Renal pelvis (tissue), 4 donors: ENCODE measurements around the gene CAPN5. TPM values are rescaled to one million over a fixed set of nuclear protein-coding genes. Genes with fewer than 3 reads are reported as not detected.
"Not testable (repeated sequence)": the region's sequence is repeated elsewhere in the genome, so short reads cannot be mapped to it uniquely, and the experiment has no call there.

Experiments used
- DNase-seq: peaks from one replicate; pipeline ENCODE4 v3.0.0-alpha.2; 2013
- polyA plus RNA-seq, 3 donors: library from polyadenylated mRNA; unstranded; fragments of 120-200 nt; gene quantifications; one replicate each; pipeline ENCODE4 v1.2.1, GENCODE V29; 2013; ENCODE audit not compliant: insufficient read length in 3 of 3

The CAPN5 gene
- polyA plus RNA-seq, 3 donors = 30.0 to 34.0 (median 30.5) TPM

DNA sequence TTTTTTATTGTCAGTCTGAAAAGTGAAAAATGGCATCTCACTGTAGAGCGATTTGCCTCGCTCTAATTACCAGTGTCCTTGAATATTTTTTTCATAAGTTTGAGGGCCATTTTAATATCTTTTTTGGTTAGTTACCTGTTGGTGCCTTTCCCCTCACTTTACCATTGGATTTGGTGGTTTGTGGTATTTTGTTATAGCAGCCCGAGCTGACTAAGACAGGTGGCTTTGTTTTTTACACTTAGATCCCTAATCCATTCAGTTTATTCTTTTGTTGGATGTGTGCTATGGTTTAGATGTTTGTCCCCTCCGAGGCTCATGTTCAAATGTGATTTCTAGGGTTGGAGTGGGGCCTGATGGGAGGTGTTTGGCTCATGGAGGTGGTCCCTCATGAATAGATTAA, 6.5 kb upstream of the CAPN5 start:
- no peak for DNase-seq

DNA sequence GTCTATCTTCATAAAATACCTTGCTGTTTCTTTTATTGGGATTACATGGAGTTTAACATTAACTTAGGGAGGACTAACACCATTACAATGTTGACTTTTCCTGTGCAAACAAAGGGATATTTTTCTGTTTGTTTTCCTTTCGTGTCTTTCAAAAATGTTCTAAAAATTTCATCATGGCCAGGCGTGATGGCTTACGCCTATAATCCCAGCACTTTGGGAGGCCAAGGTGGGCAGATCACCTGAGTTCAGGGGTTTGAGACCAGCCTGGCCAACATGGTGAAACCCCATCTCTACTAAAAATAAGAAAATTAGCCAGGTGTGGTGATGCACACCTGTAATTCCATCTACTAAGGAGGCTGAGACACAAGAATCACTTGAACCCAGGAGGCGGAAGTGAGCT, 5.5 kb upstream of the CAPN5 start:
- DNase-seq = not testable (repeated sequence)

DNA sequence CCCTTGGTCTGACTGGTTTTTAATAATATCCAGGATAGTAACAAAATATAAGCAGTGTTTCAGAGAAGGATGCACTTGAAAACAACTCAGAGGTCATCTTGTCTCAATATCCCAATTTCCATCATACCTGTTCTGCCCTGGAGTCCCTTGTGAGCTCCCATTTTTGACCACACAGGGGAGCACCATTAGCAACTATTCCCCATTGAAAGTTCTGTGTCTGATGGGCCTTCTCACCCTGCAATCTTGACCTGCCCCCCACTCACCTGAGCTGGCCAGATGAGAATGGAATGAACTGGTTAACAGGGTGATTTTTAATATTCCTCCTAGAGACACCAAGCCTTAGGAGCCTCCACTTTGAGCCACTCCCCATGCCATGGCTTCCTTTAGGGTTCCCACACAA, 3.8 kb upstream of the CAPN5 start:
- no peak for DNase-seq

DNA sequence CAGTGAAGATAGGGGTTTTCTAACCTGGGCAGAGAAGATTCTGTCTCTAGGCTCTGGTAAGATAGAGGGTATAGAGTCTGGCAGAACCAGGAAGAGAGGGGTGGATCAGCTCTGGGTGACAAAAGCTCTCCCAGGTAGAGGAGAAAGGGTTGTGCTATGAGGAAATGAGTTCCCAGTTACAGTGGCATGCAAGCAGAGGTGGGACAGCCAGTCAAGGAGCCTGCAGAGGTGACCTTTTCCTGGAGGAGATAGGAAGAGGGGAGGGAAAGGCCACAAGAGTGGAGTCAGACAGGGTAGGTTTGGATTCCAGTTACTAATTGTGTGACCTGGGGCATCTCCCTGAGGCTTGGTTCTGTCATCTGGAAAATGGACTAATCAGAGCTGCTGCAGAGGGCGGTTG, 3.4 kb upstream of the CAPN5 start:
- DNase-seq = no peak

DNA sequence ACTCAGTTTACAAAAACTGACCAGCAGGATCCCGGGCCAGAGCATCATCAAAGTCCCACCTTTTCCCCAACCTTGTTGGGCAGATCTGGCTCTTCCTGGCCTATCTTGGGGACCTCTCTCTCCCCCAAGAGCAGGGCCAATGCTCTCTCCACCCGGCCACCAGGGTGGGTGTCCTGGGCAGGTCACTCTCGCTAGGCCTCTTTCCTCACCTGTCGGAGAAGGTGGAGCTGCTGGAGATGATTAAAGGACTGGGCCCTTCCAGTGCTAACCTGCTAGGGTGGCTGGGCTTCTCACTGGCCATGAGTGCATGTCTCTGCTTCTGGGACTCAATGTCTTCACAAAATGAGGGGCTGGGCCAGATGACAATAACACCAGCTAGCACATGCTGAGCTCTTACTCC, 2.9 kb upstream of the CAPN5 start:
- no peak for DNase-seq

DNA sequence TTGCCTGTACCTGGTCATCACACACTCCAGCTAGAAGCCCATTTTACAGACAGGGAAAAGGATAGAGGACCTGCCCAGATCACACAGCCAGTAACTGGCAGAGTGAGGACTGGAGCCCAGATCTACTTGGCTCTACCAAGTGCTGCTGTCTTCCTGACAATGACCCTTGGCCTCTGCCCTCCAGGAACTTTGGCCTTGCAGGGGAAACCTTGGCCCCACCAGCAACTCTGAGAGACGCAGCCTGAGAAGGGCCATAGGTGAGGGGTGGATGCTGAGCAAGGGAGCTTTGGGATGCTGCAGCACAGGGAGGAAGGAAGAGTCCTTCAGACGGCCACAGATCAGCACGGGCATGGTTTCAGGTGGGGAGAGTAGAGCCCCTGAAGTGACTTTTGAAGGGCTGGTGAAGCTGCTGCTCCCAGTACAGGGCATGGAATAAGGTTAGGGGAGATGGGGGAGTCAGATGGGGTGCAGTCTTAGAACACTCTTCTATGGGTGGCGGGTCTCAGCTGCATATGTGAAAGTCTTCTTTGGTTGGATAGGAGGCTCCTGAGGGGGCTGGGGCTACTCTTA, 2.0 kb upstream of the CAPN5 start:
- no peak for DNase-seq

DNA sequence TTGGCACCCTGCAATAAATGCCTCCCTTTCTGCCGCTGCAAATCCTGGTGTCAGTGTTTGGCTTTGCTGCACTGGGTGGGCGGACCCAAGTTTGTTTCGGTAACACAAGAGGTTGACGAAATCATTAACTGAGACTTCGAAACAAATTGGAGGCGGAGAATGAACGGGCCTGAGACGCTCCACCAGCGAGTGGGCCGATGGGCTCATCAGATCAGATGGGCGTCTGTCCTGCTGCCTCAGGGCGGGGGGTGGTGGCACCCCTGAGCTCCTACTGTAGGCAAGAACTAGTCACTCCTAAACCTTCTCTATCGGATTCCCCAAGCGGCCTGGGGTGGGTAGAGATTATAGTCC, 918 bp upstream of the CAPN5 start:
- DNase-seq = peak; percentile 48

DNA sequence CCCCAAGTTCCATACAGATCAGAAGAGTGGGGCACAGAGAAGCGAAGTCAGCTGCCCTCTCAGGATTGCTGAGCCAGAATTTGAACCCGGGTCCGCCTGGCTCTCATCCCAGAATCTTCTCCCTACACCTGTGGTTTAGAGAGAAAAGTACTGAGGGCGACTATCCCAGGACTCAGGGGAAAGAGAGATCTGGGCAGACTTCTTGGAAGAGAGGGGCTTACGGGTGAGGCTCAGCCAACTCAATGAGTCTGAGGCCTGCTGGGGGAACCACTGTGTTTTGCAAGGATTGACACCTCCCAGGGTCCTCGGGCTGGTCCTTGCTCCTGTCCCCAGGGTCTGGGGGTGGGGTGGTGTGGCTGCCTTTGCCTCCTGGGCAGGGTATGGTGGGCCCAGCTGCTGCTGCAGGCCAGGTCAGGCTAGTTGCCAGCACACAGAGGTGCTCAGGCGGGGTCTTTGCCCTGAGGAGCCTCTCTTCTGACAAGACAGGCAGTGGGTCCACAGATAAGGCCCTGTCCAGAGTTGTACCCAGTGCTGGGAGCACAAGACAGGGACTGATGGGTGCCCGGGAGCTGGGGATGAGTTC, 1.2 kb downstream of the CAPN5 start:
- no peak for DNase-seq

DNA sequence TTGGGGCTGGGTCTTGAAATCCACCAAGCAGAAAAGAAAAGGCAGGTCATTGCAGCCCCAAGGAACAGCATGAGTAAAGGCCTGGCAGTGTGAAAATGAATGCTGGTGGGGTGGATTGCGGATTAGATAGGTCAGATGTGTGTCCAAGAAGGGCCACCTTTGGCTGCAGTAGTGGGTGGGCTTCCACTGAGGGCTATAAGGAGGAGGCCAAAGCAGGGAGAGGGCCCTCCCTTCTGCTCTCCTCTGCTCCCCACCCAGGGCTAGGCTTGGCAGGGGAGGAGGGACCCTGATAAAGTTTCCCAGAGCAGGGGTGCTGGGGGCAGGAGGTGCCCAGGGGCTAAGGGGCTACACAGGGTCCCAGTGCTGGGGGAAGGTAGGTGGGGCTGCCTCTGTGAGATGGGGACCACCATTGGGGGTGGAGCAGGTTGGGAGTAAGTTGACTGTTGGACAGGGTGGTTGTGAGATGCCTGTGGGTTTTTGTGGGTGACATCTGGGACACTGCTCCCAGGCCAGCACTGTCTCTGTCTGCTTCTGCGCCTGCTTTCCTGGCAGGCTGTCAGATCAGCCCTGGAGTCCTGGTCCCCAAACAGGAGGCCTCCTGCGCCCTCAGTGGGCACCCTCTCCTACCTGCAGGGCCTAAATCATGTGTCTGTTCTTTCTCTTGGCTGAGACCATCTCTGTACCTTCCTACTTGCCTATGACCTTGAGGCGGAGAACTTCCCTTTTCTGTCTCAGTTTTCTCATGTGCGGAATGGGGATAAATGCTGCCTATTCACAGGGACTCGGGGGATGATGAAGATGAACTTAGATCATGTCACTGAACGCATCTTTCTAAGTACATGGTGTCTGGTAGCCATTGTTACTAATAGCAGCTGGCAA, 1.9 kb downstream of the CAPN5 start:
- no peak for DNase-seq

DNA sequence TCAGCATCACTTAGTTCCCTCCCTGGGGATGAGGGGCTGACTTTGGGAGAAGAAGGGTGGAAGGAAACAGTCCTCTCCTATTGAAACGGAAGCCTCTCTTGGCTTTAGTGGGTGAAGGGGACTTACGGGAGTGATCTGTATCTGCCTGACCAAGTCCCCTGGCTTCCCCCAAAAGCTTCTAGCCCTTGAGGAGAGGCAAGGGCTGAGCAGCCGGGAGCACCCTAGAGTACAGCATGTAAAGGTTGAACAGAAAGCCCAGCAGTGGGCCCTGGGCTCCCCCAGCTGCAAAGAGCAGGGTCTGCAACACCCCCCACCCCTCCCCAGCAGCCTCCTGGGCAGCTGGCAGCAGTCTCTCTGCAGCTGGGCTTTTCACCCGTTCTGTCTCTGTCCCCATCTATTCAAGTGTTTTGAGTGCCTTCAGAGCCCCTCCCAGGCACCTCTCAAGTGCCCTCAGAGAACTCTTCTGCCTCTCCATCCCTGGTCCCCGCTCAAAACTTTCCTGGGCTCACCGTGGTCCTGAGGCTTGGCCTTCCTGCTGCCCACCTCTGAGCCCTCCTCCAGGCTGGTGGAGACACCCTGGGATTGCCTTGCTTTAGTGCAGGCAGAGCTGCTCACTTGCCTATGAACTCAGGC, 2.7 kb downstream of the CAPN5 start:
- no peak for DNase-seq

DNA sequence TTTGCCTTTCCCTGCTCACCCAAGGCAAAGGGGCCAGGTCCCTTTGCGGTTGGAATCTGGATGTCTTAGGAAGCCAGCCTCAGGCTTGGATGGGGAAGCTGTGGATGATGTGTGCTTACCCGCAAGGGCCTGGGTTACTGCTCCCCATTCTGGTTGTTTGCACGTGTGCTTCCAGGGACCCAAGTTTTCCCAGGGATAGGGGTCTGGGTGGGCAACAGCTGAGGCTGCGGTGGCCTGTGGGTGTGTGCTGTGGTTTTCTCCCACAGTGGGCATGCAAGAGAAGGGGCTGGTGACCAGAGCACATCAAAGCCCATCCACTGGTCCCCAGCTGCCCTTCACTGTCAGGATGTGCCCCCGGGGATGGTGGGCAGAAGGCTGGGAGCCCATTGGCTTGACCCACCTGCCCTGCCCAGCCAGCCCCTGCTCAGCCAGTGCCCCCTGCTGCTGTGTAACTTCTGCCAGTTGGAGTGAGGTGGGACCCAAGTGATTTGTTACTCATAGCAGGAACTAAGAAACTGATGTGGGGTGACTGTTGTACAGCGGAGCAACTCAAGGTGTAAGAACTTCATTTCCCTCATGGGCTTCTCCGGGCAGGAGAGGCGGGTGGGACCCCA, 3.3 kb downstream of the CAPN5 start:
- DNase-seq = no peak

DNA sequence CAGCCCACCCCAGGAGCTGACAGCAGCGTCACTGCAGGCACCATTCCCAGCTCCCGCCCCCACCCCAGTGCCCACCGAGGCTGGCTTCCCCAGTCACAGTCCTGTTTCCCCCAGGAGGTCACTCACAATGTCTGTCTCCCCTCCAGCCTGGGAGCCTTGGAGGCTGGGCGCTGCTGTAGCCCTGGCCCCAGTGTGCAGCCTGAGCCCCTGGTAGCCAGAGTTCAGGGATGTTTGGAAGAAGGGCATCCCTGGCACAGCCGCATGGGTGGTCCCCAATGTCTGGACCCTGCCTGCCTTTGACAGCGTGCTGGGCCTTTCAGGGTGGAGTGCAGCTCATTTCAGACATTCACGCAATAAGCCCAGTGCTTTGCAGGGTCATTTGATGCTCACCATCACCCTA, 4.3 kb downstream of the CAPN5 start:
- no peak for DNase-seq

DNA sequence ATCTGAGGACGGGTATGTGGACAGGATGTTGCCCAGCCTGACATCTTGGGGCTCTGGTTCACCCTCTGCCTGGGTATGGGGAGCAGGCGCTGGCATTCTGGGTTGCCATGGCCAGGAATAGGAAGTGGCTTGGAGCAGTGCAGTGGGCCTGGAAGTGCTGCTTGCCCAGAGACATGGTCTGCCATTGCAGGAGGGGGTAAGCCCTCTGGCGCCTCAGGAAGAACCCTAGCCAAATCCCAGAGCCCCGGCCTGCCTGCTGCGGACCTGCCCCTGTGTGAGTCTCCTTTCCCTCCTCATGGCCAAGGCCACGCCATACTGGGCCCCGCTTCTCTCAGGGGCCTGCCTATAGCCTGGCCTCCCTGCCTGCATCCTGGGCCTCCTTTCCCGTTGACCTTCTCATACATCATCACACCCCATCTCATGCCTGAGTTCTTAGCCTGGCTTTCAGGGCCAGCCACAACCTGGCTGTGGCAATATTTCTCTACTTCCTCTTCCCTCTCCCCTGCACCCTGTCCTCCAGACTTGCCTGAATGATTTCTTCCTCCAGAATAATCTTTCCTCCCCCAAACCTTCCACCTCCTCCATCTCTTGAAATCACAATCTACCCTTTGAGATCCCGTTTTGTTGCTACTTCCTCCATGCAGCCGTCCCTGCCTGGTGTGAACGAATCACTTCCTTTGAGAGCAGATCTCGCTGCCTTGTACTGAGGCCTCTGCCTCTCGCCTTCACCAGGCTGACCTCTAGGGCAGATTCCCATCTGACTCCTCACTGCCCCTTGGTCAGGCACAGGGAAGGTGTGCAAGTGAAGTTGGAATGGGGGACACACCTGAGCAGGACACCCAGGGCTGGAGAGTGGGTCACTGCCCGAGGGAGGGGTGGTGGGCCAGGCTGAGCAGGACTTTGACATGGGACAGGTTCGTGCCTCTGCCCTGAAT, 5.2 kb downstream of the CAPN5 start:
- DNase-seq = no peak

DNA sequence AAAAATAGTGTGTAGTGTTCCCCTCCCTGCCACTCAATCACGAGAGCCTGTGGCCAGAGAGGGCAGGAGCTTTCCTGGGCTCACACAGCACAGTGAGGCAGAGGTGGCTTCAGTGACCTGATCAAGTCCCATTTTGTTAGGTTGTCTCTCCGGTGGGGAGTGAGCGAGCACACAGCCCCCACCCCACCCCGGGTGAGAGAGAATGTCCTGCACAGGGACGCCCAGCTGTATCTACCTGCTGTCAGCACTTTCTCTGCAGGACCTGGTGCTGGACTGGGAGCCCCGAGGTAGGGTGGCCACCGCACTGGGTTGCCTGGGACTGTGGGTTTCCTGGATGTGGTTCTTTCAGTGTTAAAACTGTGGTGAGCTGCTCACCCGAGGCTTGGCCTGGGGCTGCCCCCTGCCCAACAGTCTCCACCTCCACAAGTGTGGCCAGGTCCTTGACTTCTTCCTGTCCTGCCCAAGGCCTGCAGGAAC, 6.1 kb downstream of the CAPN5 start:
- no peak for DNase-seq

DNA sequence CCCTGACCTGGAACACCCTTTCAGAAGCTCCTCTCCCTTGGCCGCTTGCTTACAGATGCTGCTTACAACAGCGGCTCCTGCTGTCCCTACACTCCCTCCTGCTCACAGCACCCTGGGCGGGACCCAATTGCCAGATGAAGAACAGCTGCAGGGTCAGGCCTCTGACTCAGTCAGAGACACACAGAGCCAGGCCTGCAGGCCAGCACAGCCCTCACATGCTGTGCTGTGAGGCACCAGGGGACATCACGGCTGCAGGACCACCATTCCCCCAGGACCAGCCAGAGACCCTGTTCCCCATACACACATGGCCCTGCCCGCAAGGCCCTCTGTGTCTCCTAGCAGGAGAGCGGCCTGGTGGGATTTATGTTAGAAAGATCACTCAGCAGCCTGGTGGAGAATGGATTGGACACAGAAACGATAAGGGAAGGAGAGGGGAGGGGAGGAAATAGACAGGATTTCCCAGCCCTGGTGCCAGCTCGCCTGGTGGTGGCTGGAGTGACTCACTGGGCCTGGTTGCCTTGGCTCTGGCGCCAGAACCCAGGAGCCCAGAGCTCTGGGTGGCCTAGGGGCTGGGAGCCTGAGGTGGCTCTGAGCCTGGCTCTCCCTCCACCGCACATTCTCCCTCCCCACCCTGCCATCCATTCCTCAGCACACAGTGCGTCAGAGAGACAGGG, 6.7 kb downstream of the CAPN5 start:
- DNase-seq = peak; percentile 78

DNA sequence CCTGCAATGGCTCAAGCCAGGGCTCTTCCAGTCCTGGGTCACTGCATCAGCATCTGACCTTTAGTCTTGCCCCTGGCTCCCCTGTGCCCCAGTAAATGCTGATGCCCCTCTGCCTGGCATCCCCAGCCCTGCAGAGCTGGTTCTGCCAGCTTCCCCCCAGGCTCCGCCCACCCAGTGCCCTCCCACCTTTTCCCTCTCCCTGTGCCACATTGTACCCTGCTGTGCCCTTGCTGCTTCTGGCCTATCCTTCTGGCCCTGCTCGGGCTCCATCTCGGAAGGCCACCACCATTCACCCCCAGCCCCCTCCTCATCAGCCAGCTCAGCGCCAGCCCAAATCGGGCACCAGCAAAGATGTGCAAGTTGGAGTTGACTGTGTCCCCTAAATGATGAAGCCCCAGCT, 7.4 kb downstream of the CAPN5 start:
- DNase-seq = no peak

DNA sequence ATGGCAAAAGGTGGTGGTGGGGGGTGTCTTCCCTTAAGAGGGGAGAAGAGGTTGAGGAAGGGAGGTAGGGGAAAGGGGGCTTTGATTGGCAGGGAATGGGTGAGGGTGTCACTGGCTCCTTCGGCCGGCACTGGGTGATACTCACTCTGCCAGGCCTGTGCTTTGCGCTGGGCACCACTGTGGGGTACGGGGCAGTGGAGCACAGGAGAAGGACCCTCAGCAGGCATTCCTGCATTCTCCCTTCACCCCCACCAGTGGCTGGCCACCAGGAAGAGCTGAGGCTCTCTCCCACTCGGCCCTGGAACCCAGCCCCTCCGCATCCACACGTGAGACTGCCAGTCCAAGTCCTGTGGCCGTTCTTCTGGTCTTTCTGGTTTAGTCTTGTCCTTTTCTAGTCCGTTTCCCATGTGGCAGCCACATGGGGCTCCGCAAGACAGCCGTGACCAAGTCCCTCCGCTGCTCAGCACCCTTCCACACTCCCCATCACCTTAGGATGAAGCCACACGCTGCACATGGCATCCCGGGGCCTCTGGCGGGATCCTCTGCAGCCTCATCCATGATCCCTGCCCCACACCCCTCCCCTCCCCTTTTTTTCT, 8.0 kb downstream of the CAPN5 start:
- DNase-seq = no peak

DNA sequence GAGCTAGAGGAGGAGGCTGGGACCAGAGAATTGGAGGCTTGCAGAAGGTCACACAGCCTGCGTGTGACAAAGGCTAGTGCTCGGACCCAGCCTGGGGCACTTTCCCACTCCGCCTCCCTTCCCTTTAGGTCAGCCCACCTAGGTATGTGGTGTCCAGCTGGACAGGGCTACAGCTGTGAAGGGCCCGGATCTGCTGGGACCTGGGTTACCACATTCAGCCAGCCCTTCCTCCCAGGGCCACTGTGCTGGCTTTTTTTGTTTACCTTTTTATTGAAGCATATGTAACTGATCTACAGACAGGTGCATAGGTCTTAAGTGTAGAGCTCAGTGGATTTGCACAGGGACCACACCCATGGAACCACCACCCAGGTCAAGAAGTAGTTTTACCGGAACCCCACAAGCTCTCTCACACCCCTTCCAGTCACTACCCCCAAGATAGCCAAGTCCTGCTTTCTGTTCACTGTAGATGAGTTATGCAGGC, 8.7 kb downstream of the CAPN5 start:
- DNase-seq = no peak

DNA sequence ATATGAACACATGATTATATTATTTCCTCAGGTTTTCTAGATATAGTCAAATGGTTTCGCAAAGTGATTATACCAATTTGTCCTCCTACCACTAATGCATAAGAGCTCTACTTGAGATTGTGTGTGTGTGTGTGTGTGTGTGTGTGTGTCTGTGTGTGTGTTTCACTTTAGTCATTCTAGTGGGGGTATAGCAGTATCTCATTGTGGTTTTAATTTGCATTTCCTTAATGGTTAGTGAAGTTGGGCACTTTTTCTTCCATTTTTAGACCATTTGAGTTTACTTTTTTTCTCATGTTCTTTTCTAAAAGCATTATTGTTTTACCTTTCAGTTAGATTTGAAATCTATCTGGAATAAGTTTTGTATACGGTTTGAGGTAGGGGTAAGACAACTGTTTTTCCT, 12.9 kb downstream of the CAPN5 start:
- no peak for DNase-seq

DNA sequence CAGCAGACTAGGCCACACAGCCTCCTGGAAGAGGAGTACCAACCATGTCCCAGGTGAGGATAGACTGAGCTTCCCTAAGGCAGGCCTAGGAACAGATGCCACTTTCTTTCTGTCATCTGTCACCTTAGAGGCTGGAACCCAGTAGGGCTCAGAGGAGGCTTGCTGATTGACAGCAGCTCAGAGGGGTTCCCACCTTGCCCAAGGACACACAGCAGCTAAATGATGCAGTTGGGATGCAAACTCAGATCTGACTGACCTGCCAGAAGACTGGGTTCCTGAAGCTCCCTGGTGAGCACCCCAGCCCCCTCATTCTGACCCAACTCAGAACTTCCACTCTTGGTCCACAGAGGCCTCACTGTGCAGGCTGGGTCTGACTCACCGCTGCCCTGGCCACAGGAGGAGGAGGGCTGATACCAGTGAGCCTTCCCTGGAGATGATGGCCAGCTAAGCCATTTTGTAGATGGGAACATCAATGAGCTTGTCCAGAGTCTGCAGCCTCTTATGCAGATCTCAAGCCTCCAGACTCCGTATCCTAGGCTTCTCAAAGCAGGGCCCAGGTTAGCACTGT, 14.0 kb downstream of the CAPN5 start:
- DNase-seq = no peak
